Gastrocnemius medialis (tissue), 4 donors: ENCODE data around the gene MYRIP.

Experiments
- CTCF ChIP-seq, 5 experiments: fragments of 450-650 bp in 3 of 5; fragments of 200-600 bp in 2 of 5; sonication (generic) in 2 of 5; IDR thresholded peaks in 4 of 5; conservative IDR thresholded peaks in 1 of 5; 1 replicate in 4 of 5; 2 replicates in 1 of 5; pipeline ENCODE4 v1.5.1; 2016 to 2019; ENCODE audit warnings: antibody characterized with exemption in 5 of 5, mild to moderate bottlenecking in 3 of 5, moderate library complexity in 3 of 5
- POLR2A ChIP-seq, 2 donors: fragments of 450-650 bp; IDR thresholded peaks; one replicate each; pipeline ENCODE4 v1.6.1; 2017; ENCODE audit warnings: antibody characterized with exemption in 2 of 2, mild to moderate bottlenecking in 2 of 2, moderate library complexity in 2 of 2

DNA sequence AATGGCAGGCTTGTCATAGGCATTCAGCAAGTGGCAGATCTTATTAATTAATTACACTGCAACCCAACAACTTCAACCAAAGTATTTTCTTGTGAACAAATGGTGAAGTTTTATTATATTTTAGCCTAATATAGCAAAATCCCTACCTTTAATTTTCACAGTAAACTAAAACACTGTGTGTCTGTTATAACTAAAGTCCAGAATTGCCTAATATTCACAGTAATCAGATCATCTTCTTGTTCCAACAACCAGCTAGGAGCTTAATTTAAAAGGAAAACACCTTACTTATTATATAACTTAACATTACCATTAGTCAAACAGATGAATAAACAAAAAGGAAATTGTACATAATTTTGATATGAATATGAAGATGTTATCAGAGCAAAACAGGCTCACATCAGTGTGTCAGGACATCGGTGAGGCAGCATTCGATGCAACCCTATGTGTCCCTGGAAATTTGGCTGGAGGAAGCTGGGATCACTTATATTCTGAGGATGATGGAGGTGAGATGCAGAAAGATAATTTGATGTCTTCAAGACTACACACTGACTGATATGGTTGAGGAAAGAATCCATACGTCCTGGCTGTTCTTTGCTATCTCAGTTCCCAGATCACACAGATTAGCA, 310.8 kb downstream of the MYRIP start:
- TF ChIP-seq CTCF (IDR thresholded peaks at IDR 0.05 in 4 of 5, conservative IDR thresholded peaks at IDR 0.05 in 1 of 5) (no peak), POLR2A (IDR thresholded peaks at IDR 0.05) (no peak)
